VCaP (cell line): Measurements from ENCODE around the gene ANO2.
"Not testable (repeated sequence)": the region's sequence is repeated elsewhere in the genome, so short reads cannot be mapped to it uniquely, and the experiment has no call there.

Experiments
- H3K27ac ChIP-seq: fragments of 450-650 bp; 2 replicates; pipeline ENCODE4 v1.5.1; 2017
- TF ChIP-seq, protein P1 (sequence below): fragments of 450-650 bp; conservative IDR thresholded peaks from 2 replicates; pipeline ENCODE4 v1.5.1; 2017; ENCODE audit warnings: mild to moderate bottlenecking, moderate library complexity

ANO2 gene

DNA sequence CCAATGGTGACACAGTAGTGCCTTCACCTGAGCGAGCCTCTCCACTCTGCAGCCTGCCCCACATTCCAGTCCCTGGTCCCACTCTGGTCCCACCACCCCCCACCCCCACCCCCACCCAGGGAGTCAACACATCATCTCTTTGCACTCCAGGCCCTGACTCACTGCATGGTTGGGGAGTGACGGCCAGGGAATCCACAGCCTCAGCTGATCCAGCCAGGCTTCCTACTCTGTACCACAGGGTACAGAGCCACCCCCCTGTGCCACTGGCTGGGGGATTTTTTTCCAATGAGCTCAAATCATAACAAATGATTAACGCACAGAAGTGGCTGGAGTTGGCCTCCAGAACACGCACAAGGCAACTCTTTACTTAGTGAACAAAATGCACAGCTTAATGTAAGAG, 279.4 kb downstream of the ANO2 start:
- TF ChIP-seq, protein P1, sequence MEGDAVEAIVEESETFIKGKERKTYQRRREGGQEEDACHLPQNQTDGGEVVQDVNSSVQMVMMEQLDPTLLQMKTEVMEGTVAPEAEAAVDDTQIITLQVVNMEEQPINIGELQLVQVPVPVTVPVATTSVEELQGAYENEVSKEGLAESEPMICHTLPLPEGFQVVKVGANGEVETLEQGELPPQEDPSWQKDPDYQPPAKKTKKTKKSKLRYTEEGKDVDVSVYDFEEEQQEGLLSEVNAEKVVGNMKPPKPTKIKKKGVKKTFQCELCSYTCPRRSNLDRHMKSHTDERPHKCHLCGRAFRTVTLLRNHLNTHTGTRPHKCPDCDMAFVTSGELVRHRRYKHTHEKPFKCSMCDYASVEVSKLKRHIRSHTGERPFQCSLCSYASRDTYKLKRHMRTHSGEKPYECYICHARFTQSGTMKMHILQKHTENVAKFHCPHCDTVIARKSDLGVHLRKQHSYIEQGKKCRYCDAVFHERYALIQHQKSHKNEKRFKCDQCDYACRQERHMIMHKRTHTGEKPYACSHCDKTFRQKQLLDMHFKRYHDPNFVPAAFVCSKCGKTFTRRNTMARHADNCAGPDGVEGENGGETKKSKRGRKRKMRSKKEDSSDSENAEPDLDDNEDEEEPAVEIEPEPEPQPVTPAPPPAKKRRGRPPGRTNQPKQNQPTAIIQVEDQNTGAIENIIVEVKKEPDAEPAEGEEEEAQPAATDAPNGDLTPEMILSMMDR: no peak
- no peak overlapping the region for H3K27ac ChIP-seq

- TF ChIP-seq, protein P1: no peak
- H3K27ac ChIP-seq: no peak overlapping the region
Measured at GRCh38 chr12:5661811-5662210, 283.2 kb downstream of the ANO2 start.

DNA sequence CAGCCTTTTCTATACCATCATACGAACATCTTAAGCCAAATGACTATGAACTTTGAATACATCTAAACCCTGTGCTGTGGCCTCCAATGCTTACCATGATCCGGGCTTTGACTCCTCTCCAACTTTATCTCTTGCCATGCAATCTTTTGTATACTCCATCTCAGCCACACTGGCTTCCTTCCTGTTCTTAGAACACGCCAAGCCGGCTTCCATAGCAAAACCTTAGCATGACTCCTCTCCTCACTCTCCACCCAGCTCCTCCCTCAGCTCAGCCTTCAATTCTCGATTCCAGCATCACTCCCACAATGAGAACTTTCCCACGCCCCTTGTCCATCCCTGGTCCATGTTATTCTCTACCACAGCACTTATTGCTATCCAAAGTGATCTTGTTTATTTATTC, 284.8 kb downstream of the ANO2 start:
- TF ChIP-seq, protein P1: no peak
- H3K27ac ChIP-seq: no peak overlapping the region

DNA sequence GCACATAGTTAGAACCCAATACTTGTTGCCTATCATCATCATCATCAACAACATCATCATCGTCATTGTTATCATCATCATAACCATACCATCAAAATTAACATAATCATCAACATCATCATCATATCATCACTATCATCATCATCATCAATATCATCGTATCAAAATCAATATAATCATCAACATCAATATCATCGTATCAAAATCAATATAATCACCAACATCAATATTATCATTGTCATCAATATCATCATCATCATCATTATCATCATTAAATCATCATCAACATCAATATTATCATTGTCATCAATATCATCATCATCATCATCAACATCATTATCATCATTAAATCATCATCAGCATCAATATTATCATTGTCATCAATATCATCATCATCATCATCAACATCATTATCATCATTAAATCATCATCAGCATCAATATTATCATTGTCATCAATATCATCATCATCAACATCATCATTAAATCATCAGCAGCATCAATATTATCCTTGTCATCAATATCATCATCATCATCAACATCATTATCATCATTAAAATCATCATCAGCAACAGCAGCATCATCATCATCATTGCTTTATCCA, 286.6 kb downstream of the ANO2 start:
- not testable (repeated sequence) for H3K27ac ChIP-seq

- no peak overlapping the region for H3K27ac ChIP-seq
- TF ChIP-seq, protein P1: no peak
Measured at GRCh38 chr12:5656836-5657235, 288.2 kb downstream of the ANO2 start.

- TF ChIP-seq, protein P1: no peak
- no peak overlapping the region for H3K27ac ChIP-seq
Measured at GRCh38 chr12:5655120-5655519, 289.9 kb downstream of the ANO2 start.

DNA sequence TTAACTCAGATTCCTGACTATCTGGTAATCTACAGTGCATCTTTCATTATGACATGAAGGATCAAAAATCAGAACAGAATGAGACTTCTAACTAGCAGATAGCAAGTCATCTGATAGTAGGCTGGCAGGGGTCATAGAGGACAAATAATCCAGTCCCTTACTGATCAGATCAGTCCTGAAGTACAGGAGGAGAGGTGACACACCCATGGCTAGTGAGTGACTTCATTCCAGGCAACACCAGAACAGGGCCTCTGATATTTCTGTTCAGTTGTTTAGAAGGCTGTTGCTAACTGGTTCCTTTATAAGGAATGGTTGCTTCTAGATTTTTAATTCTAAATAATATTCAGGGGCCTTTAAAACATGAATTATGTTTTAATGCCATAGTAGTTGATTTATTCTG, 291.0 kb downstream of the ANO2 start:
- TF ChIP-seq, protein P1: no peak
- H3K27ac ChIP-seq: no peak overlapping the region

DNA sequence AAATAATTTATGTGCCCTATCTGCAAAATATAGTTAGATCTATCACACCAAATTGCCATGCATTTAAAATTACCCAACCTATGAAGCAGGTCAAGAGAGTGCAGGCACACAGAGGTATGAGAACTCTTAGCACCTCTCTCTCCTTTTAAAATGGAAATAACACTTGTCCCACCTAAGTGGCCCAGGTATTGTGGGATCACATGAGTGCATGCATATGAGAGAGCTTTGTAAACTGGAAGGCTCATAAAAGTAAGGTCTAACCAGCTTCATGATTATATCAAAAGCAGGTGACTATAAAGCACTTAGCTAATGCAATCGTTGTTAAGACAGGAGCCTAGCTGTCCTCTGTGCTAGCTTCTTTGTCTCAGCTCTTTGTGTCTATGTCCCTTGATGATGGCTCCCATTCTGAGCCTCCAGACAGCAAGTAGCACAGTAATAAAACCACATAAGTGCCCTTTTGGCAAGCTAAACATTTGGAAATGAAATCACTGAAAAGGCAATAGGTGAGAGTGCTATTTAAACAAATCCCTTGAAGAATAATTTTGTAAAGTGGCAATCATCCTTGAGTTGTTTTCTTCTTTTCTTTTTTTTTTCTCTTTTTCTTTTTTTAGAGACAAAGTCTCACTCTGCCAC, 294.1 kb downstream of the ANO2 start:
- TF ChIP-seq, protein P1: no peak
- peak overlapping the region; percentile 64 for H3K27ac ChIP-seq
